Trophoblast cell (in vitro differentiated cells and primary cell): Measurements from ENCODE around the gene PRKN.
A peak's percentile ranks its signal among the peaks of the same experiment; 100 is the strongest.

ENCODE experiments used
- DNase-seq, 2 donors: peaks; one replicate each; pipeline ENCODE4 v3.0.0-alpha.2; 2016
- H2AFZ ChIP-seq: 2 replicates; pipeline ENCODE4 v1.6.1; 2013; ENCODE audit warnings: low read length, moderate library complexity, mild to moderate bottlenecking; ENCODE audit not compliant: insufficient read depth, poor library complexity
- H2AK5ac ChIP-seq: 2 replicates; pipeline ENCODE4 v1.6.1; 2013; ENCODE audit warnings: mild to moderate bottlenecking, low read length
- H2BK120ac ChIP-seq: 2 replicates; pipeline ENCODE4 v1.6.1; 2013; ENCODE audit warnings: low read length, mild to moderate bottlenecking, moderate library complexity; ENCODE audit not compliant: insufficient read depth, poor library complexity
- H2BK12ac ChIP-seq: 2 replicates; pipeline ENCODE4 v1.6.1; 2013; ENCODE audit warnings: mild to moderate bottlenecking, low read length, moderate library complexity
- H2BK5ac ChIP-seq: 2 replicates; pipeline ENCODE4 v1.6.1; 2013; ENCODE audit warnings: low read length, low read depth, moderate library complexity, mild to moderate bottlenecking; ENCODE audit not compliant: poor library complexity
- H3K14ac ChIP-seq: 2 replicates; pipeline ENCODE4 v1.6.1; 2013; ENCODE audit warnings: mild to moderate bottlenecking, low read length
- H3K18ac ChIP-seq: 2 replicates; pipeline ENCODE4 v1.6.1; 2013; ENCODE audit warnings: mild to moderate bottlenecking, low read length
- H3K23ac ChIP-seq: 2 replicates; pipeline ENCODE4 v1.6.1; 2013; ENCODE audit warnings: low read length
- H3K27ac ChIP-seq: 2 replicates; pipeline ENCODE4 v1.5.1; 2013; ENCODE audit warnings: low read depth, mild to moderate bottlenecking, inconsistent platforms, low read length, moderate library complexity
- H3K27me3 ChIP-seq: 2 replicates; pipeline ENCODE4 v1.6.1; 2013; ENCODE audit warnings: inconsistent platforms, mild to moderate bottlenecking, low read length, moderate library complexity; ENCODE audit not compliant: insufficient read depth
- H3K36me3 ChIP-seq, 2 experiments: 1 replicate in 1 of 2; 2 replicates in 1 of 2; pipeline ENCODE4 v1.6.1; 2013; ENCODE audit warnings: low read length in 2 of 2, mild to moderate bottlenecking in 2 of 2, moderate library complexity in 1 of 2; ENCODE audit not compliant: insufficient read depth in 2 of 2, control insufficient read depth in 1 of 2
- H3K4ac ChIP-seq: 2 replicates; pipeline ENCODE4 v1.6.1; 2013; ENCODE audit warnings: low read depth, mild to moderate bottlenecking, low read length, moderate library complexity
- H3K4me1 ChIP-seq, 2 experiments: 1 replicate in 1 of 2; 2 replicates in 1 of 2; pipeline ENCODE4 v1.6.1; 2013; ENCODE audit warnings: low read length in 2 of 2, mild to moderate bottlenecking in 2 of 2, moderate library complexity in 1 of 2; ENCODE audit not compliant: insufficient read depth in 2 of 2, control insufficient read depth in 1 of 2
- H3K4me2 ChIP-seq: 2 replicates; pipeline ENCODE4 v1.6.1; 2013; ENCODE audit warnings: inconsistent platforms, mild to moderate bottlenecking, low read length, moderate library complexity
- H3K4me3 ChIP-seq: 2 replicates; pipeline ENCODE4 v1.5.1; 2013; ENCODE audit warnings: mild to moderate bottlenecking, low read depth, low read length, inconsistent platforms
- H3K79me1 ChIP-seq: one replicate; pipeline ENCODE4 v1.6.1; 2013; ENCODE audit warnings: low read length
- H3K79me2 ChIP-seq: 2 replicates; pipeline ENCODE4 v1.6.1; 2013; ENCODE audit warnings: low read length, mild to moderate bottlenecking; ENCODE audit not compliant: control insufficient read depth, insufficient read depth, poor library complexity
- H3K9ac ChIP-seq: 2 replicates; pipeline ENCODE4 v1.6.1; 2013; ENCODE audit warnings: mild to moderate bottlenecking, low read length
- H3K9me3 ChIP-seq: 2 replicates; pipeline ENCODE4 v1.6.1; 2013; ENCODE audit warnings: low read depth, mild to moderate bottlenecking, control low read depth, inconsistent platforms, low read length; ENCODE audit not compliant: insufficient read depth
- H4K12ac ChIP-seq: 2 replicates; pipeline ENCODE4 v1.6.1; 2013; ENCODE audit warnings: low read depth, mild to moderate bottlenecking, low read length, moderate library complexity
- H4K8ac ChIP-seq: 2 replicates; pipeline ENCODE4 v1.6.1; 2013; ENCODE audit warnings: low read depth, mild to moderate bottlenecking, low read length, moderate library complexity
- H4K91ac ChIP-seq: one replicate; pipeline ENCODE4 v1.6.1; 2013; ENCODE audit warnings: low read depth, mild to moderate bottlenecking, low read length, moderate library complexity
- WGBS: extraction: QIAGEN DNeasy Blood & Tissue Kit; methylation state at CpG from one replicate; pipeline ENCODE4 v1.1.7; 2013; ENCODE audit warnings: missing lambda C conversion rate; ENCODE audit not compliant: insufficient read length, insufficient coverage; ENCODE audit errors: extremely low coverage; 5-methylcytosine and 5-hydroxymethylcytosine counted together

Gene PRKN

GRCh38 chr6:161694995-161695394, 1032.6 kb downstream of the PRKN start:
- no peak overlapping the region for H3K14ac ChIP-seq

DNA sequence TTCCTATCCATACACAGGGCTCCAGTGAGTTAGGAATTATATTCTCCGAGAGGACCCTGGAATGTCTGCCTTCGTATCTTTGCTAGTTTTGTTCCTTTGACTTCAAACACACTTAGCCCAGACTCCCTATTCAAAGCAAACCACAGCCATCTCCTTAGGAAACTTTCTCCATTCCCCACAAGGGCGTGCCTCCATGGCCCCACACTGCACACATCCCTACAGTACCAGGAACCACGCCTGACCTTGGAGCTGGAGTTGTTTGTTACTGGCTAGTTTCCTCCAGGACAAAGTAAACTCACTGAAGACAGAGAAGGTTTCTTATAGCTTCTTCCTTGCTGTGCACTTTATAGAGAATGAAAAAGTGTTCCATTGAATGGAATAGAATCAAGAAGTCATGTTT, 1040.9 kb downstream of the PRKN start:
- Histone ChIP-seq H4K8ac (no peak overlapping the region), H3K4me3 (no peak overlapping the region), H2AK5ac (no peak overlapping the region), H2AFZ (no peak overlapping the region), H3K4me2 (no peak overlapping the region), H3K79me2 (no peaks in the 10 kb centered on the region), H4K91ac (no peak overlapping the region), H3K4me1 (no peaks in the 10 kb centered on the region), H2BK120ac (no peak overlapping the region), H2BK12ac (no peak overlapping the region), H3K79me1 (no peaks in the 10 kb centered on the region), H3K18ac (no peak overlapping the region), H3K9me3 (no peaks in the 10 kb centered on the region), H3K9ac (no peak overlapping the region), H3K27ac (no peak overlapping the region), H3K27me3 (no peaks in the 10 kb centered on the region), H3K14ac (no peak overlapping the region), H3K36me3 (no peaks in the 10 kb centered on the region), H2BK5ac (no peak overlapping the region), H3K4ac (no peak overlapping the region), H4K12ac (no peak overlapping the region), H3K23ac (no peak overlapping the region)
- no peak for DNase-seq
- no CpG with 5 or more reads among the region's 4 CpGs for WGBS

More at GRCh38 chr6:161694995-161695394, 1032.6 kb downstream of the PRKN start:
- Histone ChIP-seq H3K4me3 (no peak overlapping the region), H3K18ac (no peak overlapping the region), H3K23ac (no peak overlapping the region), H3K4me1 (no peaks in the 10 kb centered on the region), H3K4me2 (no peak overlapping the region), H3K9ac (no peak overlapping the region), H2AFZ (no peak overlapping the region), H4K8ac (no peak overlapping the region), H3K4ac (no peak overlapping the region), H3K79me2 (no peaks in the 10 kb centered on the region), H3K27me3 (no peaks in the 10 kb centered on the region), H4K91ac (no peak overlapping the region), H3K79me1 (no peaks in the 10 kb centered on the region), H3K27ac (no peak overlapping the region), H4K12ac (no peak overlapping the region), H3K36me3 (no peaks in the 10 kb centered on the region), H2BK120ac (no peak overlapping the region), H3K9me3 (no peaks in the 10 kb centered on the region), H2AK5ac (no peak overlapping the region), H2BK5ac (no peak overlapping the region), H2BK12ac (no peak overlapping the region)
- WGBS: no CpG with 5 or more reads among the region's 3 CpGs
- DNase-seq: peak in 1 of 2 donors; percentile 42

DNA sequence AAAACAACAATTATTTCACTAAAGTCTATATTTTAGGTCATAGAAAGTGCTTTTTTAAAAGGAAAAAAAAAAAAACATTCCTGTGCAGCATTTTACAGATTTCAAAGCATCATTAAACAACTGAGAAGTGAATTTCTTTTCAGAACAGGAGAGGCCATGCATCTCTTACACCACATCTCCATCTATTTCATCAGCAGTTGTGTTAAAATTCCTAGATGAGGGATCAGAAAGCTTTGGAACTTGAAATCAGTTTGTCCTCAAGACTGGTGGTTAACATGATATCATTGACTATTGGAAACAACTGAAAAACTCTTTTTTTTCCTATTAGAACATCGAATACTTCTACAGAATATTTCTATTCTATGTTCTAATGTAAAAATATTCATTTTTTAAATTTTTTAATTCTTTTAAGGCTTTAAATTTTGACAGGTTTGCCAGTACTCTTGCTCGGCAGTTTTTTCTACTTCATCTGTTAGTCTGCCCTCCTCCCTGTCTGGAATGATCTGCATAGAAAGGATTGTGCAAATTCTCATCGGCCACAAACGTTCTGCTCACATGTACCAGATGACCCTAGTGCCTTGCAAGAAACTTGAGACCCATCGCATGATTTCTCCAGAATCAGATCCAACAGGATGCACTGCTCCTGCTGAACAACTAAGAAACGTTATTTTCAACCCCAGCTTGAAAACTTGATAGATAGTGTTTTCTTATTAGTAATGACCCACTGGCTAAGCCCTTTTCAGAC, 1042.7 kb downstream of the PRKN start:
- Histone ChIP-seq H2BK5ac (no peak overlapping the region), H2AK5ac (no peak overlapping the region), H3K79me1 (no peaks in the 10 kb centered on the region), H3K79me2 (no peaks in the 10 kb centered on the region), H3K36me3 (no peaks in the 10 kb centered on the region), H3K9me3 (no peaks in the 10 kb centered on the region), H3K18ac (no peak overlapping the region), H3K4me2 (no peak overlapping the region), H3K4me3 (no peak overlapping the region), H3K23ac (no peak overlapping the region), H3K4ac (no peak overlapping the region), H4K12ac (no peak overlapping the region), H4K91ac (no peak overlapping the region), H2BK120ac (no peak overlapping the region), H3K14ac (no peak overlapping the region), H3K4me1 (no peaks in the 10 kb centered on the region), H3K27me3 (no peaks in the 10 kb centered on the region), H2BK12ac (no peak overlapping the region), H4K8ac (no peak overlapping the region), H3K9ac (no peak overlapping the region), H2AFZ (no peak overlapping the region), H3K27ac (no peak overlapping the region)
- no peak for DNase-seq
- no CpG with 5 or more reads among the region's 6 CpGs for WGBS

- WGBS: no CpG with 5 or more reads among the region's 5 CpGs
- Histone ChIP-seq H3K79me1 (no peaks in the 10 kb centered on the region), H3K23ac (no peak overlapping the region), H2AFZ (no peak overlapping the region), H2BK12ac (no peak overlapping the region), H3K9ac (no peak overlapping the region), H2BK5ac (no peak overlapping the region), H2BK120ac (no peak overlapping the region), H3K4me3 (no peak overlapping the region), H3K79me2 (no peaks in the 10 kb centered on the region), H4K91ac (no peak overlapping the region), H4K8ac (no peak overlapping the region), H3K4ac (no peak overlapping the region), H3K18ac (no peak overlapping the region), H3K27ac (no peak overlapping the region), H2AK5ac (no peak overlapping the region), H3K27me3 (no peaks in the 10 kb centered on the region), H3K36me3 (no peaks in the 10 kb centered on the region), H4K12ac (no peak overlapping the region), H3K14ac (no peak overlapping the region), H3K4me2 (no peak overlapping the region), H3K9me3 (no peaks in the 10 kb centered on the region), H3K4me1 (peaks cover 0 to 2% of the 10 kb centered on the region in 2 experiments)
- no peak for DNase-seq
Measured at GRCh38 chr6:161683400-161683799, 1044.2 kb downstream of the PRKN start.
